Measurements from ENCODE around the gene FADS2. TPM values are rescaled to one million over a fixed set of nuclear protein-coding genes. Genes with fewer than 3 reads are reported as not detected.

FADS2 gene
- polyA plus RNA-seq, 2 of the 4 experiments (the other 2 are of a cell fraction), result 215 to 391 TPM

DNA sequence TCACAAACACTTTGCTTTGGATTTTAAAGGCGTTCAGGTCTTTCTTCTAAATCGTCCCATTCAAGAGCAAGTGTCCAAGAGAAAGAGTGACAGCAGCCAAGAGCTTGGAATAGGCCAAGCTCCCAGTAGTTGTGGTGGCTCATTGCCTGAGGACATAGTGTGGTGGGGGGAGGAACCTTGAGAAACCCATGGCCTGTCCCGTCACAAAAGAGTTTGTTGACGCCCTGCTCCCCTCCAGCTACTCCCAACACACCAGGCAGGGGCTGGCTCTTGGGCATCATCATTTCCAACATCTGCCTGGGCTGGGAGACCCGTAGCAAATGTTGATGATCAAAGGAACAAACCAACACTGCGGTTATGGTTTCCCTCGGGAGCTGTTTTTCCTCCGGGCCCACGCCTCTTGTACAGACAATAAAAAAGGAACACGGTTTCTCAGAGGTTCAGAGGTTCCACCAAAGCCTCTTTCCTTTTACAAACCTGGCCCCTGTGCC, 42.5 kb downstream of the FADS2 start:
- no peak for FAIRE-seq
- ATAC-seq, result peak in 1 of 2 experiments; percentile 2; a peak in 3 of 6 replicates
- peak overlapping the region; percentile 80 for H3K4me2 ChIP-seq

DNA sequence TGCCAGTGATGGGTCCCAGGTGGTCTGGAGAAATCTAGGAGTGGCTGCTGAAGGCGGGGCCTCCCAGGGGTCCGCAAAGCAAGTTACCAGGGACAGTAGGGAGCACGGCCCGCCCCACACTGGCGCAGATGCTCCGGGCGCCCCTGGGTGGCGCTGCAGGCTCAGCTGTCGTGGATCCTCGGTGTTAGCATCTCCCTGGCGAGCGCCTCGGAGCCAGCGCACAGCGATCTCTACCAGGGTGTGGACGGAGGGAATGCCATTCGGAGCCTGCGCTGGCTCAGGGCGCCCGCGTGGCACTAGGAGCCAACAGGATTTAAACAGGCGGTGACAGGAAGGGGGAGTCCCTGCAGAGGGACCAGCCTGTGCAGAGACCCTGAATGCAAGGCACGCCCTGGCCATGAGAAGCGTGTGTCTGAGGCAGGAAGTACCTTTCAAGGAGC, 43.1 kb downstream of the FADS2 start:
- DNase-seq (ENCODE audit: low read depth in 1 of 2, low spot score in 1 of 2), result peak; percentile 82 to 91
- 39% methylated on average over 2 of the region's 24 CpGs for WGBS (ENCODE audit: missing lambda C conversion rate)
- CTCF ChIA-PET, result interaction anchor here (0.6 to 14.3 kb wide), 30 partner anchors 9 to 421 kb away, joined by 3 to 220 read pairs (median 4); partner anchors contain the start of genes BEST1, FADS1, FADS2 and FADS3
- TF ChIP-seq MAZ (IDR thresholded peaks at IDR 0.05; ENCODE audit: borderline replicate concordance, low read depth, low read length) (0 out of 2 replicates have a peak, but pooled peaks have one; percentile 78), SMC3 (IDR thresholded peaks at IDR 0.05) (peak; percentile 92), RAD21 (conservative IDR thresholded peaks at IDR 0.05 in 1 of 2, IDR thresholded peaks at IDR 0.05 in 1 of 2) (peak; percentile 95 to 97), RNF2 (IDR thresholded peaks at IDR 0.05; ENCODE audit: borderline replicate concordance, low read depth) (no peak)
- TF ChIP-seq, protein P1, sequence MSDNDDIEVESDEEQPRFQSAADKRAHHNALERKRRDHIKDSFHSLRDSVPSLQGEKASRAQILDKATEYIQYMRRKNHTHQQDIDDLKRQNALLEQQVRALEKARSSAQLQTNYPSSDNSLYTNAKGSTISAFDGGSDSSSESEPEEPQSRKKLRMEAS (IDR thresholded peaks at IDR 0.05), result peak; percentile 52; the same call in 1 of the 2 replicates
- TF ChIP-seq, protein P2, sequence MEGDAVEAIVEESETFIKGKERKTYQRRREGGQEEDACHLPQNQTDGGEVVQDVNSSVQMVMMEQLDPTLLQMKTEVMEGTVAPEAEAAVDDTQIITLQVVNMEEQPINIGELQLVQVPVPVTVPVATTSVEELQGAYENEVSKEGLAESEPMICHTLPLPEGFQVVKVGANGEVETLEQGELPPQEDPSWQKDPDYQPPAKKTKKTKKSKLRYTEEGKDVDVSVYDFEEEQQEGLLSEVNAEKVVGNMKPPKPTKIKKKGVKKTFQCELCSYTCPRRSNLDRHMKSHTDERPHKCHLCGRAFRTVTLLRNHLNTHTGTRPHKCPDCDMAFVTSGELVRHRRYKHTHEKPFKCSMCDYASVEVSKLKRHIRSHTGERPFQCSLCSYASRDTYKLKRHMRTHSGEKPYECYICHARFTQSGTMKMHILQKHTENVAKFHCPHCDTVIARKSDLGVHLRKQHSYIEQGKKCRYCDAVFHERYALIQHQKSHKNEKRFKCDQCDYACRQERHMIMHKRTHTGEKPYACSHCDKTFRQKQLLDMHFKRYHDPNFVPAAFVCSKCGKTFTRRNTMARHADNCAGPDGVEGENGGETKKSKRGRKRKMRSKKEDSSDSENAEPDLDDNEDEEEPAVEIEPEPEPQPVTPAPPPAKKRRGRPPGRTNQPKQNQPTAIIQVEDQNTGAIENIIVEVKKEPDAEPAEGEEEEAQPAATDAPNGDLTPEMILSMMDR (IDR thresholded peaks at IDR 0.05), result peak; percentile 95
- H3K4me2 ChIP-seq, result peak overlapping the region; percentile 80
- no peak for FAIRE-seq
- H3K4me3 ChIP-seq, result no peak overlapping the region
- POLR2A ChIA-PET, result interaction anchor here (1.4 kb wide), 1 partner anchor 211 kb away, joined by 5 read pairs; no protein-coding TSS in a partner anchor
- peak overlapping the region; percentile 47 to 52; a peak in 5 of 6 replicates for H3K27ac ChIP-seq
- ATAC-seq, result peak; percentile 80 to 93
- peaks cover 31% of the 10 kb centered on the region for H3K4me1 ChIP-seq
- H3K9me3 ChIP-seq, result no peaks in the 10 kb centered on the region

More for the DNA sequence above, 42.5 kb downstream of the FADS2 start:
- no peak overlapping the region for H3K4me3 ChIP-seq
- no peaks in the 10 kb centered on the region for H3K9me3 ChIP-seq
- H3K27ac ChIP-seq, result peak overlapping the region in 1 of 2 experiments; percentile 38; a peak in 1 of 6 replicates
- DNase-seq (ENCODE audit: low read depth in 1 of 2, low spot score in 1 of 2), result no peak
- peaks cover 31% of the 10 kb centered on the region for H3K4me1 ChIP-seq
- ChIA-PET CTCF (interaction anchor here (0.5 to 14.3 kb wide), 34 partner anchors 8 to 420 kb away, joined by 3 to 220 read pairs (median 4); partner anchors contain the start of genes BEST1, FADS1, FADS2 and FADS3), POLR2A (interaction anchor here (1.0 to 1.2 kb wide), 2 partner anchors 43 to 92 kb away, joined by 3 to 4 read pairs; no protein-coding TSS in a partner anchor)
- TF ChIP-seq, protein P2 (IDR thresholded peaks at IDR 0.05), result no peak
- TF ChIP-seq CHD4 (IDR thresholded peaks at IDR 0.05; ENCODE audit: borderline replicate concordance), result no peak
- TF ChIP-seq, protein P3, sequence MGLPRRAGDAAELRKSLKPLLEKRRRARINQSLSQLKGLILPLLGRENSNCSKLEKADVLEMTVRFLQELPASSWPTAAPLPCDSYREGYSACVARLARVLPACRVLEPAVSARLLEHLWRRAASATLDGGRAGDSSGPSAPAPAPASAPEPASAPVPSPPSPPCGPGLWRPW (IDR thresholded peaks at IDR 0.05), result no peak
- no peak for TF ChIP-seq TFCP2L1 (CRISPR knock-in tag; IDR thresholded peaks at IDR 0.05)
- TF ChIP-seq NPAS2 (CRISPR knock-in tag; IDR thresholded peaks at IDR 0.05; ENCODE audit: borderline replicate concordance), result no peak
- TF ChIP-seq, protein P4, sequence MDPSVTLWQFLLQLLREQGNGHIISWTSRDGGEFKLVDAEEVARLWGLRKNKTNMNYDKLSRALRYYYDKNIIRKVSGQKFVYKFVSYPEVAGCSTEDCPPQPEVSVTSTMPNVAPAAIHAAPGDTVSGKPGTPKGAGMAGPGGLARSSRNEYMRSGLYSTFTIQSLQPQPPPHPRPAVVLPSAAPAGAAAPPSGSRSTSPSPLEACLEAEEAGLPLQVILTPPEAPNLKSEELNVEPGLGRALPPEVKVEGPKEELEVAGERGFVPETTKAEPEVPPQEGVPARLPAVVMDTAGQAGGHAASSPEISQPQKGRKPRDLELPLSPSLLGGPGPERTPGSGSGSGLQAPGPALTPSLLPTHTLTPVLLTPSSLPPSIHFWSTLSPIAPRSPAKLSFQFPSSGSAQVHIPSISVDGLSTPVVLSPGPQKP (IDR thresholded peaks at IDR 0.05; ENCODE audit: low read depth, low read length), result no peak
- no peak for TF ChIP-seq RFX5 (IDR thresholded peaks at IDR 0.05)
- TF ChIP-seq EP300 (IDR thresholded peaks at IDR 0.05), result no peak
- TF ChIP-seq KDM5A (IDR thresholded peaks at IDR 0.05), result no peak
- no peak for TF ChIP-seq CBX2 (IDR thresholded peaks at IDR 0.05; ENCODE audit: borderline replicate concordance, low read depth)
- TF ChIP-seq HEYL (CRISPR knock-in tag; IDR thresholded peaks at IDR 0.05), result no peak
- TF ChIP-seq FOXS1 (CRISPR knock-in tag; IDR thresholded peaks at IDR 0.05), result no peak
- no peak for TF ChIP-seq CEBPB (IDR thresholded peaks at IDR 0.05)
- no peak for TF ChIP-seq KDM1A (IDR thresholded peaks at IDR 0.05; ENCODE audit: low read depth)
- TF ChIP-seq HOXB13 (CRISPR knock-in tag; IDR thresholded peaks at IDR 0.05; ENCODE audit: low read depth), result no peak
- no peak for TF ChIP-seq FOSL2 (IDR thresholded peaks at IDR 0.05)
- TF ChIP-seq FOSL2 (CRISPR knock-in tag; IDR thresholded peaks at IDR 0.05), result no peak
- no peak for TF ChIP-seq RAD21 (conservative IDR thresholded peaks at IDR 0.05 in 1 of 2, IDR thresholded peaks at IDR 0.05 in 1 of 2)
- WGBS (ENCODE audit: missing lambda C conversion rate), result 39% methylated on average over 10 of the region's 10 CpGs

Measured in A549 (cell line).